NCI-H2171 (cell line): Measurements from ENCODE around the gene PRPF40A.
"Not testable (repeated sequence)": the region's sequence is repeated elsewhere in the genome, so short reads cannot be mapped to it uniquely, and the experiment has no call there.

Experiments
- DNase-seq: peaks from one replicate; lab custom pipeline; 2025; lab: John Stamatoyannopoulos, UW

The PRPF40A gene

GRCh38 chr2:152717228-152718075 is at the start of gene PRPF40A:
Gene PRPF40A (minus strand): TSS chr2:152717461. CDS start chr2:152717439, 22 bp downstream.
- peak; percentile 95 for DNase-seq

GRCh38 chr2:152766928-152767327 is 49.7 kb upstream of the PRPF40A start:
- no peak for DNase-seq

GRCh38 chr2:152763651-152764050 is 46.4 kb upstream of the PRPF40A start:
- DNase-seq, result no peak

- DNase-seq, result not testable (repeated sequence)
Observed at GRCh38 chr2:152763208-152763607, 45.9 kb upstream of the PRPF40A start.

- no peak for DNase-seq
Observed at GRCh38 chr2:152762202-152762601, 44.9 kb upstream of the PRPF40A start.

GRCh38 chr2:152761214-152761613 is 44.0 kb upstream of the PRPF40A start:
- DNase-seq, result no peak

GRCh38 chr2:152759290-152760072 is 42.2 kb upstream of the PRPF40A start:
- DNase-seq, result no peak

- no peak for DNase-seq
Observed at GRCh38 chr2:152755029-152755428, 37.8 kb upstream of the PRPF40A start.

GRCh38 chr2:152747751-152748150 is 30.5 kb upstream of the PRPF40A start:
- not testable (repeated sequence) for DNase-seq

GRCh38 chr2:152743002-152743401 is 25.7 kb upstream of the PRPF40A start:
- DNase-seq, result peak; percentile 11

GRCh38 chr2:152740743-152741328 is 23.6 kb upstream of the PRPF40A start:
- DNase-seq, result peak; percentile 58

GRCh38 chr2:152739705-152740104 is 22.4 kb upstream of the PRPF40A start:
- not testable (repeated sequence) for DNase-seq

- DNase-seq, result no peak
Observed at GRCh38 chr2:152738438-152738837, 21.2 kb upstream of the PRPF40A start.

GRCh38 chr2:152737509-152737908 is 20.2 kb upstream of the PRPF40A start:
- not testable (repeated sequence) for DNase-seq

GRCh38 chr2:152730591-152731333 is 13.5 kb upstream of the PRPF40A start:
- no peak for DNase-seq

- no peak for DNase-seq
Observed at GRCh38 chr2:152729844-152730243, 12.6 kb upstream of the PRPF40A start.

- DNase-seq, result no peak
Observed at GRCh38 chr2:152723918-152724317, 6.7 kb upstream of the PRPF40A start.

- DNase-seq, result not testable (repeated sequence)
Observed at GRCh38 chr2:152722639-152723038, 5.4 kb upstream of the PRPF40A start.

GRCh38 chr2:152720794-152721193 is 3.5 kb upstream of the PRPF40A start:
- DNase-seq, result no peak

- DNase-seq, result peak; percentile 55
Observed at GRCh38 chr2:152718909-152719645, 1.8 kb upstream of the PRPF40A start.
